NOMO-1 (cell line): ENCODE measurements around the gene TMEM252.

ENCODE experiments used
- DNase-seq, 2 experiments: peaks; one replicate each; lab custom pipeline; 2025; ENCODE audit not compliant: unreplicated experiment in 2 of 2; lab: John Stamatoyannopoulos, UW

Gene TMEM252

DNA sequence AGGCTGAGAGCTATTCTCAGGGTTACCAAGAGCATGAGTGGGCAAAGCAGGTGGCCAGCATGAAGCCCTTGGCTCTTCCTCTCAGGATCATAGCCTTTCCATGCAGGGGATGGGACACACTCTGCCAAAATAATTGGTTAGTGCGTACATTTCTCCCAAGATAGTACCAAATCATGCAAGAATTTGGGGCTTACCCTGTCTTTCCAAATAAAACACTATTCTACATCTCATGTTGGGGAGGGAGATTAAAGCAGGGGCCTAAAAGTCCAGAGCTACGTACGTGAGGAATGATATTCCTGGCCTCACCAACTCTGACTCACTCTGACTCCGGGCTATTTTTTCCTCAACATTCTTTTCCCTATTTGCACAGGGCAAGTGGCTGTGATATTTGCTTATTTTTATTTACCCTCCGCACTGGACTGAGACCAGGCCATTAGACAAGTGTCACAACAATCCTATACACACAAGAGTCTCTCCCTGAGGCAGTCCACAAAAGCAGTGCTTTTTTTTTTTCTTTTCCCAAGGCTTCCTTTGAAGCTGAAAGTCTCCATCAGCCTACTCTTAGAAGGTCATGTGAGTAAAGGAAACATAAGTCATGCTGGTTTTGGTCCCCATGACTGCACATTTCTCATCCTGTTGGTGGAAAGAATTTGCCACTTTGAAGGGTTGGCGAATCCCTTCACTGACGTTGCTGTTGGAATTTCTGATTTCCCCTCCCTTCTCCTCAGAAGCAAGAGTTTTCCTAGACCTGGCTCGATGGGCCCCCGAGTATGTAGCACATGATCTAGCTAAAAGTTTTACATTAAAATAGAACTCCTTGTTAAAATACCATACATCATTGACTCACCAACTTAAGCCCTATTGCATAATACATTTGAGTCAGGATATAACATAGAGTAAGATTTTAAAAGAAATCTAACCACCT is 40.0 kb downstream of the TMEM252 start:
- DNase-seq = no peak

DNA sequence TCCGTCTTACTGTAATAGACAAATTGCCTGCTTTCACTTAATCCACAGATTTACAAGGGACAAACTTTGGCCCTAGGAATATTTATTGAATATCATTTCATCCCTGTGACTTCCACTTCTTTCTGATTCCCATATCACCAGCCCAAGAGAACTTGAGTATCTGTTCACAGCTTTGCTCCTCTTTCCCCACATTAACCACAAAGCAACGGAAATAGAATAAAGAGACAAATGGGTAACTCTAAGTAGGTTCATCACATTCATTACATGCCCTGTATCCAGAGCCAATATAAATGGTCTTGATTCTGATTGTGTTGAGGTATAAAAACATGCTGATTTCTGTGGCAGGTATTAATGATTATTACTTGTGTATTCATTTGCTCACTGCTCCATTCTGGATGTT is 41.9 kb downstream of the TMEM252 start:
- no peak for DNase-seq

DNA sequence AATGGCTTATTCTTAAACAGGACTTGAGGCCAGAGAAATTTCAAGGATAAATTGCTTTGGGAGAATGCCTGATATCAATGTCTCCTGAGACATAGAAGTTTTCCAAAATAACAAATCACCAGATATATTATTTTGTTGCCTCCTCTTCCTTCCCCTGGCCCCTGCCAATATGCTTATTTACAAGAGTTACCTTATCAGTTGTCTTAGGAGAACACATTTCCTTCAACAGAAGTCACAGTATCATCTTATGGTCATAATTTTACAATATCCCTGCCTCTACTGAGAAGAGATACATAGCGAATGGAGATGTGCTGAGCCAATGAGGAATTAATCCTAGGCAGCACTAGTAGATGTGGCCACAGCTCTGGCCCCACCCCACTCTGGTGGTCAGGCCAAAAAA is 43.1 kb downstream of the TMEM252 start:
- no peak for DNase-seq

DNA sequence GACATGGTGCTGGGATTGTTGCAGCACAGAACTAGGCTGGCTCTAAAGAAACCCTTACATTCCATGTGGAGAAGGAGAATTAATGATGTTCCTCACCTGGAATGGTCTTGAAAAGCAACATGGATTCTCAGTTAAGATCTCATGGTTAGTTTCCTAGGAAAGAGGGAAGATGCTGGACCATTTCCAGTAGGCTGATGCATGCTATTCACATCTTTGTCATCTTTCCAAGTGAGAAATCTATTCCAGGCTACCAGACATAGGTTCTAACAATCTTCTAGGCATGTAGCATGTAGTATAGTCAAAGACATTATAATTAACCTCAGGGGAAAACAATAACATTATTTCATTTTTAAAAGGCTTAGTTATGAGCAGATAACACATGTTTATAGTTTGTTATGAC is 44.3 kb downstream of the TMEM252 start:
- DNase-seq = no peak

DNA sequence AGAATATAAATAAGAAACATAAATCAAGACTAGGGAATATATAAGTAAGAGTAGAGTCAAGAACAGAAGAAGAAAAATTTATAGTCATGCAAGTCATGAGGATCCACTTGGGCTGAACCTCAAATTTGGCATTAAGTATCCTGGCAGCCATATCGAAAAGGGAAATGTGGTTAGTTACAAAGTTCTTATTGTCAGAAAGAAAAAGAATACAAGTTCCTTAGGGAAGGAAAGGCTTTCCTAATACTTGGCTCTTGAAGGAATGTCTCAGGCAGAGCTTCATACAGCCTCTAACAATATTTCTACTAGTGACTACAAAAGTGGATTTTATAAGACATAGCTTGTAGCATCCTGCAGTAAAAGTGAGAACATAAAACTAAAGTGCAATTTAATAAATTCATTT is 45.4 kb downstream of the TMEM252 start:
- no peak for DNase-seq

DNA sequence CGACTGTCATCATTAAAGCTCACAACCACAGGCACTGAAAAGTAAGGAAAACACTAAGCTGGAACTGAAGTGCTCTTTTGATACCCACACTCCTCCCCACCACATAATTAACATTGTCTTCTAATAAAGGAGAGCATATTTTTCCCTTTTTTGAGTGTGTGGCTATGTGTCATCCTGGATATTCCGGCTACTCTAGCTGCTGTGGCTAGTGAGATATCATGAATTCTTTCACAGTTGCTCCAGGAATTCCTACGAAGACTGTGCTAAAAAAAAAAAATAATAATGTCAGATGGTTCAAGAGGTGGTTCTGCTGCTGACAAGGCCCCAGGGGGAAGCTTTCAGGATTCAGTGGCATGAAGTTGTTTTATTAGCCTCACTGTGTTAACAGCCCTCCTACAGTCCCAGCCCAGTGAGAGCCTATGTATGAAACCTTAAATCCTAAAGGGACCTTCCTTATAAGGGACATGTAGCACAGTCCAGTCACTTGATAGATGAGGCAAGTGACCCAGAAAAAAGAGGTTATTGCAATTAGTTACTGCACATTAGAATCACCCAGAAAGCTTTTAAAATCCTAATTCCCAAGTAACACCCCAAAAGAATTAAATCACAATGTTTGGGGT is 46.6 kb downstream of the TMEM252 start:
- DNase-seq = no peak

DNA sequence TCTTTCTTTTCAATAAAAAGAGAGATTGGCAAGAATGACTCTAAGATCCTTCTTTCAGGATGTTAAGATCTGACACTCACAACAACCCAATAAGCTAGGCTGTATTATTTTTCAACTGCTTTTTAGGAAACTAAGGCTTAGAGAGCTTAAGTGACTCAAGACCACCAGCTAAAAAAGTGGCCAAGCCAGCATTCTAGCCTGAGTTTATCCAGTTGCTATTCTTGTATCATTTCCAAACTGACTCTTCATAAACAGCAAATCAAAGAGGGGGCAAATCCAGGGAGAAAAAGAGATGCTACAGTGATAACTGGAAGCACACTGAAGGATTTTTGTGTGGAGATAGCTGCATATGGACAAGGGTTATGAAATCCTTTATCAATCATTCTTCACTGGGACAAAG is 47.1 kb downstream of the TMEM252 start:
- DNase-seq = no peak

DNA sequence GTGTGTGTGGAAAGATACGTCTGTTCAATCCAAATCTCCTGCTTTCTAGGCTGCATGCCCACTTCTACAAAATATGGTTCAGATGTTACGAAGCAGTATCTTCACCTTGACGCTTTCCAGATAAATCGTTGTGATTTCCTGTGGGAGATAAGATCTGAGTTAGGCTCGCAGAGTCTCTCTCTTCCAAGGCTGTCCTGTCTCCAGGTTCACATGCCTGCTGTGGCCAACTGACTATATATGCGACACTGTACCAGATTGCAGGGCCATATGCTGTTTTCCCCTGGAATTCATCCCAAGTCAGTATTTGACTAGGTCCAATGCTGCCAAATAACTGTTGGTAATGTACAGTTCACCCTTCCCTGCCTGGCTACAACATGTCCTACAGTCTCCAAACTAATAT is 47.9 kb downstream of the TMEM252 start:
- DNase-seq = no peak

DNA sequence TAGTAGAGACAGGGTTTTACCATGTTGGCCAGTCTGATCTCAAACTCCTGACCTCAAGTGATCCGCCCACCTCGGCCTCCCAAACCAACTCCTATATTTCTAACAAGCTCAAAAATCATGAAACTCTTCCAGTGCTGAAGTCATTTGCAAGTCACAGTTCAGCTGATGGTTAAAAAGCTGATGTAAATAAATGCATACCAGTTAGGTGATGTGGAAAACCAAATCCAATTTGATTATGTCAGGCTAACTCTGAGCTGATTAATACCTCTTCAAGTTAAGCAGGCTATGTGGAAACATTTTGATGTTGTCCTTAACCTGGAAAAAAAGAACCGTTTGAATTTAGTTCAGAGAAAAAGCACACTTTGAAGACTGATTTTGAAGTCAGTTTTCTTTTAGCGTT is 51.0 kb downstream of the TMEM252 start:
- no peak for DNase-seq

DNA sequence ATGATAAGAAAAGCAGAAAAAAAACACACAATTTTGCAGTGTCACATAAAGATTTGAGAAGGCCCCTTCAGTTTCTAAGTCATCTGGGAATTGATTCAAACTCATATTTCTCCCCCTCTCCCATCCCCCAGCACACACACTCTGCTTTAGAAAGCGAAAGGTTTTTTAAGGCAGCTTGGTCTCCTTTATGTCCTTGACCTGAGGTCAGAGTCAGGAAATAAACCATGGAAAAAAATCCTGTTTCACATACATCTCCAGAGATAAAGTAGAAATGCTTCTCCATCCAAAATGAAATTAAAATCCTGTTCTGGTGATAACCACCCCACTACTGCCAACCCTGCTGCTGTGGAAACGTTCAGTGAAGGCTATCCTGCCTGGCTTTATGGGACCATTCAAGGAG is 52.6 kb downstream of the TMEM252 start:
- no peak for DNase-seq
